Ishikawa (cell line): ENCODE data around the gene HAVCR2.

Experiments used
- CEBPB ChIP-seq: IDR thresholded peaks from 2 replicates; pipeline ENCODE4 v1.6.1; 2012
- CREB1 ChIP-seq: IDR thresholded peaks from 2 replicates; pipeline ENCODE4 v1.6.1; 2012; ENCODE audit warnings: low read depth
- EGR1 ChIP-seq: IDR thresholded peaks from 2 replicates; pipeline ENCODE4 v1.6.1; 2012
- EP300 ChIP-seq: IDR thresholded peaks from 2 replicates; pipeline ENCODE4 v1.6.1; 2012; ENCODE audit warnings: borderline replicate concordance
- FOXM1 ChIP-seq: IDR thresholded peaks from 2 replicates; pipeline ENCODE4 v1.6.1; 2012; ENCODE audit warnings: low read depth, borderline replicate concordance
- NFIC ChIP-seq: IDR thresholded peaks from 2 replicates; pipeline ENCODE4 v1.6.1; 2012
- RAD21 ChIP-seq: IDR thresholded peaks from 2 replicates; pipeline ENCODE4 v1.6.1; 2012; ENCODE audit warnings: low read depth
- TAF1 ChIP-seq: IDR thresholded peaks from 2 replicates; pipeline ENCODE4 v1.6.1; 2012; ENCODE audit warnings: low read depth, mild to moderate bottlenecking
- TCF12 ChIP-seq: IDR thresholded peaks from 2 replicates; pipeline ENCODE4 v1.6.1; 2012; ENCODE audit warnings: low read depth
- TEAD4 ChIP-seq: IDR thresholded peaks from 2 replicates; pipeline ENCODE4 v1.6.1; 2012
- YY1 ChIP-seq: IDR thresholded peaks from 2 replicates; pipeline ENCODE4 v1.6.1; 2012; ENCODE audit warnings: low read depth
- ZBTB7A ChIP-seq: IDR thresholded peaks from 2 replicates; pipeline ENCODE4 v1.6.1; 2012; ENCODE audit warnings: low read depth
- TF ChIP-seq, protein P1 (sequence below): IDR thresholded peaks from 2 replicates; pipeline ENCODE4 v1.6.1; 2012
- TF ChIP-seq, protein P2 (sequence below): IDR thresholded peaks from 2 replicates; pipeline ENCODE4 v1.6.1; 2012
- TF ChIP-seq, protein P3 (sequence below): IDR thresholded peaks from 2 replicates; pipeline ENCODE4 v1.6.1; 2012; ENCODE audit warnings: low read depth, mild to moderate bottlenecking

The HAVCR2 gene

DNA sequence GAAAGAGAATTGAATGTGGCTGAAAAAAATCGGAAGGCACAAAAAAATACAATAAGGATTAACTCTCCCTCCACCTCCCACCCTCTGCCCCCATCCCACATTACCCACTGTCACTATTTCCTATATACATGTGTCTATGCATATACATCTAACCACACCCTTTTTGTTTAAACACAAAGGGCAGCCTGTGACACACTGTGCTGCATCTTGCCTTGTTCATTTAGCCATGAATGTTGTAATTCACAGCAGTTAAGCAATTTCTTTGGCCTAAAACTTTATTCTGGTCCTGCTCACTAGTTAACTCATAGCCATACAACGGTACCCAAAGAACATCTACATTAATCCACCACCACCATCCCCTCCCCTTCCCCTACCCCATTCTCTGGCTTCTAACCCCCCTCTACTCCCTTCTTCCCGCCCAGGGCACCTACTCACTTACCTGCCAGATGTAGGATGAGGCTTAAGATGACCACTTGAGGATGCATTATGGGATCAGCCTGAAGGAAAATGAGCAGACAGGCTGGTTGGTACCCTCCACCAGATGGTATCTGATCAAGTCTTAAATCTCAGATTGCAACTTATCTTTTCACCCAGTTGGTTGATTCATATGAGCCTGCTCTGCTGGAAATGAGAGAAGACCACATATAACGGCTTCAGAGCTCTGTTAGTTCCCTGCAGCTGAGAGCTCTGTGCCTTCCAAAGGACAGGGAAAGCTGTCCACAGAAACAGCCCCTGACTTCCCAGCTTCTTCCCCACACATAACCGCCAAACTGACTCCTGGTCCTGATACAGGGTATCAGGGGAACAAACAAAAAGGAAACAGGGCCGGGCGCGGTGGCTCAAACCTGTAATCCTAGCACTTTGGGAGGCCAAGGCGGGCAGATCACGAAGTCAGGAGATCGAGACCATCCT, 51.1 kb downstream of the HAVCR2 start:
- TF ChIP-seq FOXM1 (no peak), CEBPB (no peak), TCF12 (no peak), EGR1 (no peak), TEAD4 (no peak)
- TF ChIP-seq, protein P1, sequence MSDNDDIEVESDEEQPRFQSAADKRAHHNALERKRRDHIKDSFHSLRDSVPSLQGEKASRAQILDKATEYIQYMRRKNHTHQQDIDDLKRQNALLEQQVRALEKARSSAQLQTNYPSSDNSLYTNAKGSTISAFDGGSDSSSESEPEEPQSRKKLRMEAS, result no peak

DNA sequence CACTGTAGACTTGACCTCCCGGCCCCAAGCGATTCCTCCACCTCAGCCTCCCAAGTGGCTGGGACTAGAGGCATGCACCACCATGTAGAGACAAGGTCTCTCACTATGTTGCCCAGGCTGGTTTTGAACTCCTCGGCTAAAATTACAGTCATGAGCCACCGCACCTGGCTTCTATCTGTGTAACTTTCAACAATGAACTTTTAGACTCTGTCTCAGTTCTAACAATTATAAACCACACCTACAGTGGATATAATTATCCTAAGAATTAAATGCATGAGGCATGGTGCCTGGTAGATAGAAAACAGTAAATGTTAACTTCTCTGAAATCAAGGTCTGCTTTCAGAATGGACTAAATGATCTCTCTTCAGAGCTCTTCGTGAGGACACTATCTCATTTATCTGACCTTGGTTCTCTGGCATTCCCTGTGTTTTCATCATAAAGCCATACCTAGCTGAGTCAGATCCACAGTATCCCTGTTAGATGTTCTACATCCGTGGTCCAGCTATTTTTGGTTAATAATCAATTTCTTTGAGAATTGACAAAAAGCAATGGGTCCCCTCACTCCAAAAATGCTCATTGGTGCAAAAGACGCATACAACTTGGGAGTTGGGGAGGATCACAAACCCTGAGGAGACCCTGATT, 57.1 kb downstream of the HAVCR2 start:
- TF ChIP-seq CREB1, result no peak
- TF ChIP-seq, protein P2, sequence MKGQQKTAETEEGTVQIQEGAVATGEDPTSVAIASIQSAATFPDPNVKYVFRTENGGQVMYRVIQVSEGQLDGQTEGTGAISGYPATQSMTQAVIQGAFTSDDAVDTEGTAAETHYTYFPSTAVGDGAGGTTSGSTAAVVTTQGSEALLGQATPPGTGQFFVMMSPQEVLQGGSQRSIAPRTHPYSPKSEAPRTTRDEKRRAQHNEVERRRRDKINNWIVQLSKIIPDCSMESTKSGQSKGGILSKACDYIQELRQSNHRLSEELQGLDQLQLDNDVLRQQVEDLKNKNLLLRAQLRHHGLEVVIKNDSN, result no peak
- no peak for TF ChIP-seq FOXM1
- TF ChIP-seq TAF1, result no peak
- no peak for TF ChIP-seq EP300
- no peak for TF ChIP-seq ZBTB7A
- TF ChIP-seq TEAD4, result no peak
- TF ChIP-seq, protein P1, result no peak
- TF ChIP-seq EGR1, result no peak
- no peak for TF ChIP-seq NFIC
- TF ChIP-seq, protein P3, sequence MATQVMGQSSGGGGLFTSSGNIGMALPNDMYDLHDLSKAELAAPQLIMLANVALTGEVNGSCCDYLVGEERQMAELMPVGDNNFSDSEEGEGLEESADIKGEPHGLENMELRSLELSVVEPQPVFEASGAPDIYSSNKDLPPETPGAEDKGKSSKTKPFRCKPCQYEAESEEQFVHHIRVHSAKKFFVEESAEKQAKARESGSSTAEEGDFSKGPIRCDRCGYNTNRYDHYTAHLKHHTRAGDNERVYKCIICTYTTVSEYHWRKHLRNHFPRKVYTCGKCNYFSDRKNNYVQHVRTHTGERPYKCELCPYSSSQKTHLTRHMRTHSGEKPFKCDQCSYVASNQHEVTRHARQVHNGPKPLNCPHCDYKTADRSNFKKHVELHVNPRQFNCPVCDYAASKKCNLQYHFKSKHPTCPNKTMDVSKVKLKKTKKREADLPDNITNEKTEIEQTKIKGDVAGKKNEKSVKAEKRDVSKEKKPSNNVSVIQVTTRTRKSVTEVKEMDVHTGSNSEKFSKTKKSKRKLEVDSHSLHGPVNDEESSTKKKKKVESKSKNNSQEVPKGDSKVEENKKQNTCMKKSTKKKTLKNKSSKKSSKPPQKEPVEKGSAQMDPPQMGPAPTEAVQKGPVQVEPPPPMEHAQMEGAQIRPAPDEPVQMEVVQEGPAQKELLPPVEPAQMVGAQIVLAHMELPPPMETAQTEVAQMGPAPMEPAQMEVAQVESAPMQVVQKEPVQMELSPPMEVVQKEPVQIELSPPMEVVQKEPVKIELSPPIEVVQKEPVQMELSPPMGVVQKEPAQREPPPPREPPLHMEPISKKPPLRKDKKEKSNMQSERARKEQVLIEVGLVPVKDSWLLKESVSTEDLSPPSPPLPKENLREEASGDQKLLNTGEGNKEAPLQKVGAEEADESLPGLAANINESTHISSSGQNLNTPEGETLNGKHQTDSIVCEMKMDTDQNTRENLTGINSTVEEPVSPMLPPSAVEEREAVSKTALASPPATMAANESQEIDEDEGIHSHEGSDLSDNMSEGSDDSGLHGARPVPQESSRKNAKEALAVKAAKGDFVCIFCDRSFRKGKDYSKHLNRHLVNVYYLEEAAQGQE, result no peak
- TF ChIP-seq YY1, result no peak
- no peak for TF ChIP-seq RAD21

DNA sequence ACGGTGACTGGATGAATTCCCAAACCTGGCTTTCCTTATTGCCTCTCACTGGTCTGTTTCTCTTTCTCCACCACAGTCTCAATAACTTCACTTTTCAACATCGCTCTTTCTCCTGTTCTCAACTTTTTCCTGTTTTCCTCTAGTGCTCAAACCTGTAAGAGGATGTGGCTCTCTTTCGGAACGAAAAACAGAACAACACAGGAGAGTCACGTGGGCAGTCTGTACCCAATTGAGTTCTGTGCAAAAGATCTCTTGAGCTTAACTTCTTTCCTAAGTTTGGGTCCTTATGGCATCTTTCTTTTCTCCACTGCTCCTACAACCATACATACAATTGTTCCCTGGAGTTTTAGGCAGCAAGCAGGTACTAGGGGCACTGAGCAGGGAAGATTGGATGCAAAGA, 58.8 kb downstream of the HAVCR2 start:
- TF ChIP-seq, protein P1, result no peak
- TF ChIP-seq RAD21 (no peak), ZBTB7A (no peak)
- TF ChIP-seq, protein P2, result 0 out of 2 replicates have a peak, but pooled peaks have one; percentile 42

DNA sequence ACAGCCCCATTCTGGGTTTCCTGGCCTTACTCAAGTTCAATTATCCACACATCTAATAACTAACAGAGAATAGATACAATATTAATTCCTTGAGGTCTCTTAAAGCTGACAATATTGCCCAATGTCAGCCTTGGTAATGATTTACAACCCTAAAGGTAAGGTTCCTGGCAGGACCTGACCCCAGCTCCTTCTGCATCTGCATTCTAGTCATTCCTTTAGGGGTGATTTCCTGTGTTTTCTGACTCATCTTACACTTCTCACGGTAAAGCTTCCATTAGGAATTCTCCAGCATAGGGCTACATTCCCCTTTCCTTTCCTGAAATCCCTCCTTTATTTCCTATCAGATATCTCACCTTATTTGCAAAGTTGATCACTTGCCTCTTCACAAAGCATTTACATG, 59.2 kb downstream of the HAVCR2 start:
- no peak for TF ChIP-seq CEBPB
- TF ChIP-seq, protein P2, result no peak
- no peak for TF ChIP-seq YY1
- TF ChIP-seq, protein P3, result no peak

DNA sequence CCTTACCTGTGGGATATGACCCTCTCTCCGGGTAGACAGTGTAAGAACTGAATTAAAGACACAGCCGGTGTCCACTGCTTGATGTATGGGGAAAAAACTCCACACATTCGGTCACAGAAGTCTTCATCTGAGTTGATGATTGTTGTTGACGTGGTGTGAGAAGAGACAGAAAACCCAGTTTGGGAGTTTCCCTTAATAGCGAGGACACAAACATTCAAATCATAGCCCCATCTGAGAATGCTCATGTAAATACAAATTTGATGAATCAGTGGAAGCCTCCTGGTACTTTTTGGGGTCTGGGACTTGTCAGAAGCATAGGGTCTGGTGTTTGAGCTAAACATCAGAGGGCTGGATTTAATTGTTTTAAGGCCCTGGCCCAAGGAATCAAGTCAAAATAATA, 60.9 kb downstream of the HAVCR2 start:
- TF ChIP-seq, protein P2, result no peak
- TF ChIP-seq, protein P3, result no peak
- TF ChIP-seq CEBPB, result no peak
- TF ChIP-seq RAD21, result no peak
- TF ChIP-seq, protein P1, result no peak
- TF ChIP-seq YY1, result no peak
- no peak for TF ChIP-seq TCF12
- TF ChIP-seq EP300, result no peak
- no peak for TF ChIP-seq EGR1
- no peak for TF ChIP-seq FOXM1
- TF ChIP-seq CREB1, result no peak
- no peak for TF ChIP-seq NFIC
- TF ChIP-seq ZBTB7A, result no peak
- TF ChIP-seq TAF1, result no peak
- TF ChIP-seq TEAD4, result no peak
